Measurements from ENCODE around the gene CTIF.

The CTIF gene

GRCh38 chr18:48669991-48670750 is 131.3 kb downstream of the CTIF start:
- no peak for TF ChIP-seq CTCF (IDR thresholded peaks at IDR 0.05)

DNA sequence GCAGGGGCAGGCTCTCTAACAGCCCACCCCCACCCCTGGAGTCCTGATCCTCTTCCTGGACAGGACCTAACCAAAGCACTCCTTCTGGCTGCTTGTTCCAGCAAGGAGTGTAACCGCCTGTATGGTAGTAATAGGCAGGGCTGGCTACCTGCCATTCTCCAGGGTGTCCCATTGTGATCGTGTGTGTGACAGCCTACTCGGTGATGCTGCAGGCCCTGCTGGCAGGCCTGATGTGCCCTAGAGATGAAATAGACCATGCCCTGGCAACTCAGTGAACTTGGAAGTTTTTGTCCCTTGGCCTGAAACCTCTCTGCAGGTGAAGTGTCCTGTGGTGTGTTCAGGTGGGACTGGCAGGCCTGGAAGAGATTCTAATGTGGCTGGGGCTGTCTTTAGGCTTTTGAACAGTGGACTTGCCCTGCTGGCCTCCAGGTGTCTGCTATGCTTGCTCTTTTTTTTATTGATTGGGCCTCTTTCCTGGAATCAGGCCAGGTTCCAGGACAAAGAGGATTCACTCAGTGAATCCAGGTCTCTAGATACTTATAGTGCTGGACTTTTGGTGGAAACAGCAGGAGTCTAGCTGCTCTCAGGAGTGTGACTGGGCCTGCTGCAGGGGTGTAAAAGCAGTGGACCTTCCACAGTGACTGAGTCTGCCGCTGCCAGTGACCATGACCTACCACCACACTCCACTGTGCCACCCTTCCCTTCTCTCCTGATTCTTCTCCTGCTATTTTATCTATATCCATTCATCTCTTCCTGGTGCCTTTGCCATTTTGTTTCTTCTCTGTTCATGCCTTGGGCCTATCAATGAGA is 132.1 kb downstream of the CTIF start:
- TF ChIP-seq CTCF (IDR thresholded peaks at IDR 0.05), result no peak

- TF ChIP-seq CTCF (IDR thresholded peaks at IDR 0.05), result no peak
These were observed 132.7 kb downstream of the CTIF start for GRCh38 chr18:48671561-48671945.

DNA sequence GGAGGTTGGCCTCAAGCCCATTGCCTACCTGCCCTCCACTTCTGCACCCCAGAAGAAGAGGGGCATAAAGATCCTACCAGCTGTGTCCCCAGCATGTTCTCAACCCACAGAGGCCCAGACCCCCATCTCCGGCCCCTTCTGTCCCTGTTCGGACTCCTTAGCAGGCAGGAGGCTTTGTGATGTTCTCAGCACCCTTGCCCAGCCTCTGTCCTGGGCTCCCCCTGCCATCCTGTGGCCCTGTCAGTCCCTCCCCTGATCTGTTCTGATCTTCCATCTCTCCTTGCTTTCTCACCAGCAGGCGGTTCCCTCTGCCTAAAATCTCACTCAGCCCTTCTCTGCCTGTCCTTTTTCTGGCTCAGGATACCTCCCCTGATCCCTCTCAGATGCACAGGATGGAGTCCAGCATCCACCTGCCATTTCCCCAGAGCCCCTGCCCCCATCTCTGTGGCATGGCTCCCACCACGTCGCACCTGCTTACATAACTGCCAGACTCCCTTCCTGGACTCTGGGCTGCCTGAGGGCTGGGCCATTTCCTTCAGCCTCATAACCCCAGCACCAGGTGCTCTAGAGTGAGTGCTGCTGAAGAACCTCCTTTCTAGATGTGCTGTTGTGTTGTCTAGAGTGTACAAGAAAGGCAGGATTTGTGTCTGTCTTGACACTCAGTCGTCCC is 134.0 kb downstream of the CTIF start:
- TF ChIP-seq CTCF (IDR thresholded peaks at IDR 0.05), result no peak

- no peak for TF ChIP-seq CTCF (IDR thresholded peaks at IDR 0.05)
These were observed 134.6 kb downstream of the CTIF start for GRCh38 chr18:48673456-48673852.

GRCh38 chr18:48673853-48674721 is 135.3 kb downstream of the CTIF start:
- no peak for TF ChIP-seq CTCF (IDR thresholded peaks at IDR 0.05)

Data from LNCAP (cell line).